NCI-H510A treated with DMSO at 0.1 percent for 48 hours (cell line): ENCODE data around the gene JMJD8.

ENCODE experiments used
- DNase-seq: peaks from one replicate; lab custom pipeline; 2025; lab: John Stamatoyannopoulos, UW

JMJD8 gene

GRCh38 chr16:661184-661821 is 22.8 kb downstream of the JMJD8 start:
- no peak for DNase-seq

GRCh38 chr16:660459-661183 is 23.5 kb downstream of the JMJD8 start:
- DNase-seq = no peak

GRCh38 chr16:660132-660458 is 24.0 kb downstream of the JMJD8 start:
- DNase-seq = no peak

GRCh38 chr16:659618-660017 is 24.5 kb downstream of the JMJD8 start:
- DNase-seq = no peak

- DNase-seq = no peak
These were observed 25.2 kb downstream of the JMJD8 start for GRCh38 chr16:658679-659571.

- DNase-seq = no peak
These were observed 26.6 kb downstream of the JMJD8 start for GRCh38 chr16:657487-657886.

GRCh38 chr16:654034-654433 is 30.1 kb downstream of the JMJD8 start:
- no peak for DNase-seq

- DNase-seq = no peak
These were observed 31.5 kb downstream of the JMJD8 start for GRCh38 chr16:652454-653305.

- no peak for DNase-seq
These were observed 32.3 kb downstream of the JMJD8 start for GRCh38 chr16:651844-652243.

- no peak for DNase-seq
These were observed 34.5 kb downstream of the JMJD8 start for GRCh38 chr16:649631-650030.

- peak; percentile 78 for DNase-seq
These were observed 35.1 kb downstream of the JMJD8 start, which contains the start of gene WDR90 for GRCh38 chr16:648781-649589. TSS of gene WDR90 (plus strand) at chr16:649365. CDS start at chr16:649417, 52 bp downstream.

- DNase-seq = peak; percentile 55
These were observed 35.9 kb downstream of the JMJD8 start for GRCh38 chr16:648071-648780.

GRCh38 chr16:647173-647902 is 36.8 kb downstream of the JMJD8 start:
- DNase-seq = no peak

GRCh38 chr16:646679-647172 is 37.4 kb downstream of the JMJD8 start:
- DNase-seq = no peak

- no peak for DNase-seq
These were observed 38.1 kb downstream of the JMJD8 start for GRCh38 chr16:645852-646678.

GRCh38 chr16:644556-644955 is 39.6 kb downstream of the JMJD8 start:
- no peak for DNase-seq

- no peak for DNase-seq
These were observed 41.1 kb downstream of the JMJD8 start for GRCh38 chr16:643050-643368.

- no peak for DNase-seq
These were observed 41.7 kb downstream of the JMJD8 start for GRCh38 chr16:642189-643049.
